Endometrial microvascular endothelial cells (primary cell): ENCODE results near the gene GHRL. TPM values are rescaled to one million over a fixed set of nuclear protein-coding genes. Genes with fewer than 3 reads are reported as not detected.
"Not testable (repeated sequence)": the region's sequence is repeated elsewhere in the genome, so short reads cannot be mapped to it uniquely, and the experiment has no call there.

Experiments
- in situ Hi-C: cut with HindIII; loops from 2 replicates; pipeline ENCODE4 v1.10.0; 2017; ENCODE audit warnings: low sequenced_read_pairs, low pct_unique_long_range_greater_than_20kb; ENCODE audit errors: inconsistent ontology term
- total RNA-seq: library from RNA; depleted of rRNA; stranded (reverse); fragments of >200 nt; gene quantifications from one replicate; pipeline ENCODE4 v1.2.3, GENCODE V29; 2015; ENCODE audit errors: inconsistent ontology term

GHRL gene
- total RNA-seq, 1 donor from 2014 or later: not detected

DNA sequence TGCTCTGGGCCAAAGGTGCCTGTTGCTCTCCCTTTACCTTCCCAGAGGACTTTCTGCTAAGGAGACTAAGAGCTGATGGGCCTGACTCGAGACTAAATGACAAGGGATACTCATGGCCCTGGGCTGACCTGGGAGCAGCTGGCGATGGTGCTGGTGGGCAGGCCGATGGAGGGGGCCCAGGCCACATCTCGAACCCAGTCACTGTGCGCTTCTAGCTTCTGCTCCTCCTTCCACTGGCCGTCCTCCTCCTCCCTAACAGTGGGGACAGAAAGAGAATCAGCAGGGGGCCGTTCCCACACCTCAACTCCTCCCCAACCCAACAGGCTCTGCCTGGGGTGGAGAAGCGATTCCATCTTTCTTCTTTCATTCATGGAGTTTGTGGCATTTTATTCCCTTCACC lies 12.2 kb upstream of the GHRL start:
- in situ Hi-C loops: no loop called here

DNA sequence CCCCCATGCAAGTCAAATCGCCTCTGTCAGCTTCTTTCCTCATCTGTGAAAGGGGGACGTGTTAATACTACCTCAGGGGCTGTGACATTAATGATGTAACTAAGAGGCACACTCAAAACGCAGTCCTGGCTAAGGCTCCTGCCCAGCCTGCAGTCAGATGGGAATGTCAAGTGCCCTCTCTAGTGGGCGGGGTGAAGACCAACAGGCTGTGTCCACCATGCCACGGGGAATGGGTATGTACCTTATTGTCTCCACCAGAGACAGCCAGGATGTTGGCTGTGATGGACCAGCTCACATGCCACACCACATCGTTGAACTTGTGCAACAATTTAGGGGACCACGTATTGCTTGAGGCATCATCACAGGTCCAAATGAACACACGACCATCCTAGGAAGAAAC lies 11.0 kb upstream of the GHRL start:
- in situ Hi-C loops: no loop called here

DNA sequence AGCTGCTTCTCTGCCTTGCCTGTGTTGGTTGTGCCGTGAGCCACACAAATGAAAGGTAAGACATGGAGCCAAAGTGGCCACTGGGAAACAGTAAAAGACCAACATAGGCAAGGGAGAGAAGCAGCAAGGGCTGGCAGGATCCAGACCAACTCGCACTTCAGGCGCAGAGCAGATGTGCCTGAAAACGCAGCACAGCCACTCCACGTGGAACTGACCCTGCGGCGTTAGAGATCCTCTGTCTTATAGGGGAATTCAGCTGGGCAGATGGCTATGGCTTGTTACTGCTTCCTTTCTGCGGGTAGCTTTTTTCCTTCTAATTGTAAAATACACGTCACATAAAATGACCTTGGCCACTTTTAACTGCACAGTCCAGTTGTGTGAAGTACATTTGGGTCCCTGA lies 10.4 kb upstream of the GHRL start:
- in situ Hi-C loops: no loop called here

DNA sequence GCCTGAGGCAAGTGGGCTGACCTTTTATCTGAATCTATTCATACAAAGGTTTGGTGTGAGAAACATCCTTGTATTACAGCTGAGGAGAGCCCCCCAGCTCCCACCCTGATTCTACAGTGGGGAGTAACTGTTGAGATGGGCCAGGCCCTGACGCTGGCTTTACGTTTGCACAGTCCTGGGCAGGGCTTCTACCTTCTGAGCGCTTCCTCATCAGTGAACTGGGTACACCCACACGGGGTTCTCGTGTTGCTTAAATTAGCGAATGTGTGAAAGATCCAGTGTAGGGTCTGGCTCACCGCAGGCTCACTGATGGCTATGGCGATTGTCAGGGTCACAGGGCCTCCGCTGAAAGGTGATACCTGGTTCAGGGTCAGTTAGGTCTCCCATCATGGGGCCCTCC lies 7.3 kb upstream of the GHRL start:
- in situ Hi-C loops: no loop called here

DNA sequence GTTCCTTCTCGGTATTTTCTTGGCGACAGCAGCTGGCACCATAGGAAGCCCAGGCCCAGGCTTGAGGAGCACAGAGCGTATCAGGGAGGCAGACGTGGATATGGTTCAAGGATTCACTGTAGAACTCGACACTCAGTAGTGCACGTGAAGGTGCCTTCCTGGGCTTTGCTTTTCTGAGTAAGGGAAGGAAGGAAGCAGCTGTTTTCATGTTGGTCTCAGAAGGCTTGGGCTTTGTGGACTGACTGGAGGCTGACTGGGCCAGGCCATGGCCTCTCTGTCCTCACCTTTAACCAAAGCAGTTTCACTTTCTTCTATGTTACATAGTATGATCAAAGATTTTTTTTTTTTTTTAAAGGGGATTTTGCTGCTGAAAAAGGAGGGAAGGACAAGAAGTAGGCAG lies 6.9 kb upstream of the GHRL start:
- in situ Hi-C loops: no loop called here

DNA sequence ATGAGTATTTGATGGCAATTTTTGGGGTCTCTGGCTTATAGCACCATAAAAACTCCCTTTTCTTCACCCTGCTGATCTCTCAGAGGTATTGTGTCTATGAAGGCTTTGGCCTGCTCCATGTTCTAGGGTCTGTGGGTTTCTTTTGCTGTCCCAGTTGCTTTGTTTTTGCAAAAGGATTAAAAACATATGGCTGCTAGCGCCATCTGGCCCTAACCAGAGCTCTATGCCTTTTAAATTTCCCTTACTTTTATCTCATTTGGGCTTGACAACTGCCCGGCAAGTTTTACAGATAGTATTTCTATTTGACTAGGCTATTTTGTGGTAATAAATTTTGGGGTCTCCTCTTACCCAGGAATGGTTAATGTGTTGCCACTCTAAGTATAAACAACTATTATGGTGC lies 6.4 kb upstream of the GHRL start:
- in situ Hi-C loops: no loop called here

DNA sequence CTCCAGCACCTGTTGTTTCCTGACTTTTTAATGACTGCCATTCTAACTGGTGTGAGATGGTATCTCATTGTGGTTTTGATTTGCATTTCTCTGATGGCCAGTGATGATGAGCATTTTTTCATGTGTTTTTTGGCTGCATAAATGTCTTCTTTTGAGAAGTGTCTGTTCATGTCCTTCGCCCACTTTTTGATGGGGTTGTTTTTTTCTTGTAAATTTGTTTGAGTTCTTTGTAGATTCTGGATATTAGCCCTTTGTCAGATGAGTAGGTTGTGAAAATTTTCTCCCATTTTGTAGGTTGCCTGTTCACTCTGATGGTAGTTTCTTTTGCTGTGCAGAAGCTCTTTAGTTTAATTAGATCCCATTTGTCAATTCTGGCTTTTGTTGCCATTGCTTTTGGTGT lies 5.3 kb upstream of the GHRL start:
- in situ Hi-C loops: not testable (repeated sequence)

DNA sequence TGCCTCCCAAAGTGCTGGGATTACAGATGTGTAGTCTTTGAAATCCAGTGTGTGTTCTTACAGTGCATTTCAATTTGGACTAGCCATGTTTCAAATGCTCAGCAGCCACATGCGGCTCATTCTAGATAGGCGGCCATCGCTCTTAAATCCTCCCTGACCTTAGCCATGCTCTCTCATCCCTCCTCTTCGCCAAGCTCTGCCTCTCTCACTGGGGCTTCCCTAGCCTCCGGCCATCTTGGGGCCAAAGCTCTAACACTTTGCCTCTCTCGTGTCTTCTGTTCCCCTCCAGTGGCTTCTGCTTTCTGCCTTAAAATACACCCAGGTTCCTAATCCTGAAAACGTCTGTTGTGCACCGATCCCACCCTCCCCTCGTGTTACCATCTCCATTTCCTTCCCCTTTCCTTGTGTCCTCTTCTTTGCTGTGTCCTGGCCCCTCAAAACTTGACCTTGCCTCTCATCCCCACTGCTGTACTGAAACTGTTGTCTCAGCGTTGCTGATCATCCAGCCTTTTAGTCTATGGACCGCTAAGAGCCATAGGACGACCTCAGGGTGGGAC lies 1.4 kb upstream of the GHRL start:
- in situ Hi-C loops: no loop called here

DNA sequence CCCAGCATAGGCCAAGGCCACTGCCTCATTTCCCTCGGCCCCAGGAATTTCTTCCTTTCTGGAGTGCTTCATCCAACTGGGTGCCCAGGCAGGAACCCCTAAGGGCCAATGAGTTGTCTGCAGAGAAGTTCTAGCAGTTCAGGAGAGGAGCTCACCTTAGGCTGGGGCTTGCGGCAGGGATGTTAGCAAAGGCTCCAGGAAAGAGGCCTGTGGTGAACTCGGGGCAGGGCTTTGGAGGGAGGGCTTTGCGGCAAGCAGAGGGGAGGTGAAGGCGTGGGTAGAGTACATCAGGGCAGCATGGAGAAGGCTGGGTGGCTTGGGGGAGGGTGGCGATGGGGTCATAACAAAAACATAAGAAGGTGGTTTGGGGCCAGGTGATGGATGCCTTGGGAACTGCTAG lies 1.1 kb downstream of the GHRL start:
- in situ Hi-C loops: no loop called here

DNA sequence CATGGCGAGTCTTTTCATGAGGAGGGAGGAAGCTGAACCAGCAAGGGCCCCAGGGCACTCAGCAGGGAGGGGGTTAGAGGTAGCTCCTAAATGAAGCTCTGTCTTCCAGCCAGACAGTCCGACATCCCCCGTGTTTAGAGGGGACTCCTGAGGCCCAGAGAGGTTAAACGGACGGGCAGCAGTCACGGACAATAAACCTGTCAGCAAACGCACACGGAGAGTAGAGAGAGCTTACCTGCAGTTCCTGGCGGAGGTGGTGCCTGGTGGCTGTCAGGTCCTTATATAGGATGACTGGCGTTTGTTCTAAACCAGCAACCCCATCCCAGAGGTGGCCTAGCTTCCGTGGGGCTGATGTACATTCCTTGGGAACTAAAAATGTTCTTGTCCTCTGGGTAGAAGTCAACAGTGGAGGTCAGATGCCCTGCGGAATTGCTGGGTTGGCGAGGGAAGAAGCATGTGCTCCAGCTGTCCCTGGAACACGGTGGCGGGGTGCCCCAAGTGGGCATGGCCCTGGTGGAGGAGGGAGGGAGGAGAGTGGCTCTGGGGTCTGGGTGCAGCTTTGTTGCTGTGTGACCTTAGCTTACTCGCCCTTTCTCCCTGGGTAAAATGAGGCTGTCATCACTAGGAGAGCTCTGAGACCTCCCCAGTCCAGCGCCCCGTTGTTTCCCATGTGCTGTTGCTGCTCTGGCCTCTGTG lies 2.1 kb downstream of the GHRL start:
- in situ Hi-C loops: no loop called here

DNA sequence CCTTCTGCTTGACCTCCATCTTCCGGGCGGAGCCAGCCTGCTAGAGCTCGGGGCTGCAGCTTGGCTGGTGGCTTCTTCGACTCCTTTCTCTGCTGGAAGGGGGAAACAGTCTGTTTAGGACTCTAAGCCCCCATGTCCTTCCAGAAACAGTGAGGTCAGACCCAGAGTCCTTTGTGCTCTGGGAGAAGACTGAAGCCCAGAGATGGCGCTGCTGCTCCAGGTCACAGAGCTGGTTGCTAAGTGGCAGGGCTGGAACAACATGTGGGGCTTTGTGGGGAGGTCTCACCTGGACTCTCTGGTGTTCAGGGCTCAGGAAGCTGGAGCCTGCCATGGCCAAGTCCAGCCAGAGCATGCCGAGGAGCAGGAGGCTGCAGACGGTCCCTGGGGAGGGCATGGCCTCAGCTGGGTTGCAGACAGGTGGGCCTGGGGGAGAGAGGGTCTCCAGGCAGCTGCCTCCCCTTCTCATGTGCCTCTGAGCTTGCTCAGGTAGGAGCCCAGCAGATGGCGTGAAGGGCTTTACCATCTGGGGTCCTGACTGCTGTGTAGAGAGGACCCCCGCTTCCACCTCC lies 2.9 kb downstream of the GHRL start:
- in situ Hi-C loops: no loop called here

DNA sequence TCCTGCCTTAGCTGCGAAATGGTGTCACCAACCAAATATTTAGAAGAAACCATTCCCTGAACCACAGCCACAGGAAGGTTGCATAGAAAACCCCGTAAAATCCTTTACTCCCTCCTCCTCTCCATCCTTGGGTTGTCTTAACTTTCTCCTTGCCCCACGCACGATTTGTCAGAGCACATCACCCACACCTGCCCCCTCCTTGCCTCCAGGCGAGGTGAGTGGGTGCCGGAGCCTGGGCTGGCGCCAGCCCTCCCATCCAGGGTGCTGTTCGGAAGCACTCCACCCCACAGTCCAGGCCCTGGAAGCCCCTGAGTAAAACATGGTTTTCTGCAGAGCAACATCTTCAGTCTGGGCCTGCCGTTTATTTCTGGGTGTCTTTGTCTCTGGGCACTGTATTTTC lies 3.7 kb downstream of the GHRL start:
- in situ Hi-C loops: no loop called here

DNA sequence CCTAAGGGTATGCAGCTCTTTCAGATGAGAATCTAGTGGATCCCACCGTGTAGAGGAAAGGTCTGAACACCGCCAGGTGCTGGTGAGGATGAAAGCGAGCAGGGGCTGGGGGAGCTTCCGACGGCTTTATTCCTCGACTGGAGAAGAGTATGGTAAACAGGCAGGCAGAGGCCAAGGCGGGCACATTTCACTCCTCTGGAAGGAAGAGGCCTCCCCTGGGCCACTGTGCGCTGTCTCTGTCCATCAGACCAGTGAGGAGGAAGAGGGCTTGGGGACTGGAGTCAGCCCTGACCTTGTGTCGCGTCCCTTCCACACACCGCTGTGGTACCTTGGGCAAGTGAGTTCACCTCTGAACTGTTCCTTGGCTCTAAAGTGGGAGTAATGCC lies 4.2 kb downstream of the GHRL start:
- in situ Hi-C loops: no loop called here

DNA sequence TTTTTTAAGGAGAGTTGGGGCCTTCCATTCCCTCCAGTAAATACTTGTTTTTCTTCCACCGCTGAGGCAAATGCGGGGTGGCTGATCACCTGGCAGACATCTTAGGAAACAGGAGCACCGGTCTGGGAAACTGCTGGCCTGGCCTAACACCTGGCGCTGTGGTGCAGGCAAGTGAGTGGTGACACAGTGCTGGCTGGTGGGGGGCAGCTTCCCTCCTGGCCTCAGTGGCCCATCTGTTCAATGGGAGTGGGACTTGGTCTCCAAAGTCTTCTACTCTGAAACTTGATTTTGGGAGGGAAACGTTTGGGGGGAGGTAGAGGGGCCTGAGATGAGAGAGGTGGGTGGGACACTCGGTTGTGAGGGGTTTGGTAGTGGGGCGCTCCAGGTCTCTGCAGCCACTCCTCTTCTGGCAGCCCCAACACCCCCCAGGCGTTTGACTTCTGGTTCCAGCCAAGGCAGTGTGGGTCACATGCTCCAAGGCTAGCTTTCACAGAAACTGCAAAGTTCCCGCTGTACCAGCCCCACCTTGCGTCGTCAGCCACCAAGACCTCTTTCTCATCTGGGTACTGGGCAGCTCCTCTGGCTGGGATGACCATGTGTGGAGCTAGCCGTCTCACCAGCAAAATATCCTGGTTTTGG lies 4.7 kb downstream of the GHRL start:
- in situ Hi-C loops: no loop called here

DNA sequence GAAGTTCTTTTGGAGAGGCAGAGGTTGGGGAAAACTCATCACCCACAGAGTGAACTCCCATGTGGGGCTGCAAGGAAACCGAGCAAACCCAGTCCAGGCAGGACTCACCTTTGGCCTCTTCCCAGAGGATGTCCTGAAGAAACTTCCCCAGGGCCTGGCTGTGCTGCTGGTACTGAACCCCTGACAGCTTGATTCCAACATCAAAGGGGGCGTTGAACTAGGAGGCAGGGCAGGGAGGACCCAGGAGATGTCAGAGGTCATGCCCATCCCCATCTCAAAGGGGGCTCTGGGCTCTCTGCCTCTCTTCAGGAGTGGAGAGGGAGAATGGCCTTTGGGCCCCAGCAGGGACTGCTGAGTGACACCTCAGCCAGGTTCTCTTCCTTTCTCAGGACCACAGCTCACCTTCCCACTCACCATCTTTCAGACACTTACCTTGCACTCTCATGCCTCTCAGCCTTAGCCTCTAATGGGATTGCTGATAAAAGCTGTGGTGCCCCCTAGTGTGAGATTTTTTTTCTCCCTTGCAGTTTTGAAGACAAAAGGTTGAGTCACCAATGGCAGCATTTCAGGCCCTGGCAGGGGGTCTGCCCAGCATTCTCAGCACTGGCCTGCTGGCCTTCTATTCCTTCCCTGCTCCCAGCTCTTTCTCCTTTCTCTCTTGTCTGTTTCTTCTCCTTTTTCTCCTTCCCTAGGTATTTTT lies 6.0 kb downstream of the GHRL start:
- in situ Hi-C loops: no loop called here

DNA sequence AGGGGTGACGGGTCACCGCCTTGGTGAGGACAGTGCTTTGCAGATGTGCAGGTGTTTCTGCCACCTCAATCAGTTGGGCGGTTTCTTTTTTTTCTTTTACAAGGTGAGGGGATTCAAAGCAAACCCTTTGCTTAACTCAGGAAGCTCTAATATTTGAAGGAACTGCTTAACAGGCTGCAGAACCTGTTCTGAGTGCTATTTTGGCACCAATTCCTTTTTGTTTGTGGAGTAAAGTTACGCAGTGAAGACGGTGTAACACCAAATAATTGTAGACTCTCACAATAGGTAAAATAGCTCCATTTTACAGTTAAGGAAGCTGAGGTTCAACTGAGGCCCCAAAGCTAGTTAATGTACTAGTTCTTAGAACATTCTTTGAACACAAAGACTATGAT lies 6.6 kb downstream of the GHRL start:
- in situ Hi-C loops: no loop called here

DNA sequence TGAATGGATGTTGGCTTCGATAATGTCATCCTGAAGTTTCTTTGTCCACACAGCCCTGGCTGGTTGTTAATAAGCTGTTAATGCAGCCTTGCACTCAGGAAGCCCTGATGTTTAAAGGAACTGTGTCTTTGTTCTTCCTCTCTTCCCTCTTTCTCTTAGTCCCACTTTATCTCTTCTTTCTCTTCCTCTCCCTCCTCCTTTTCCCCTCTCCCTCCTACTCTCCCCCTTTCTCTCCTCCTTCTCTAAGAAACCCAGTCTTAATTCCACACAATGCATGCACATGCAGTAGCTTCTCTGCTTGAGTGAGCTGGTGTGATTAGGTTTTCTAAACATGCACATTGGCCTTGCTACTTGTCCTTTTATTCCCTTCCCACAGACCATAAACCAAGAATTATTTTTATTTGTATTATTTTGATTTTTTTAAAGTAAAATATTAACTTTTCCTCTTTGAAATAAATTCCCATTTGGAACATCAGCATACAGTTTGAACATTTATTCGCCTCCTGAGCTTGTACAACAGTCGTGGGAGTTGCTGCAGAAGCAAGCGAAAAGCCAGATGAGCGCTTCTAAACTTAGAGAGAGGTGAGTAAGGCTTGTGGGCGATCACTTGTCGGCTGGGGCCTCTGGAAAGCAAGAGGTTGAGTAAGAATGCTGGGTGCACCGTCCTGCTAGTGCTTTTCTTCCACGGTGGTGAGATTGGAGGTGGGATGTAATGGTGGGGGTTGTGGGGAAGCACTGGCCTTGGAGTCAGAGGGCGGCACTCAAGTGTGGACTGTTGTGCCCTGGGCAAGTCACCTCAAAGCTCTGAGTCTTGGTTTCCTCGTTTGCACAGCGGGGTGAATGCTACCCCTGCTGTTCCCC lies 7.2 kb downstream of the GHRL start:
- in situ Hi-C loops: no loop called here

DNA sequence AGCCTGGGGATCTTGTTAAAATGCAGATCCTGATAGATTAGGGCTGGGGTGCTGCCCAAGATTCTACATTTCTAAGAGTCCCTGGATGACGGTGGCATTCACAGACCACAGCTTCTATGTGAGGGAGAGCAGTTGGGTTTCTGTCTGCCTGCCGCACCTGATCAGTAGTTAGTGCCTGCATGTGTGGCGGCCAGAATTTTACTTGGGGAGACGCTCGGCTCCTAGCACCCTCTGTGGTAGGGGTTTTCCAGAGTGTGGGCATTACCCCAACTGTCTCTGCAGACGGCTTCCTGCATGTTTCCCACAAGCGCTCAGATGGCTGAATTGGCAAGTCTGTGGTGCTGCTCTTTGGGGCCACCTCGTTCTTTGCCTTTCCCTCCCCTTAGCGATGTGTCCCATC lies 8.3 kb downstream of the GHRL start:
- in situ Hi-C loops: no loop called here

DNA sequence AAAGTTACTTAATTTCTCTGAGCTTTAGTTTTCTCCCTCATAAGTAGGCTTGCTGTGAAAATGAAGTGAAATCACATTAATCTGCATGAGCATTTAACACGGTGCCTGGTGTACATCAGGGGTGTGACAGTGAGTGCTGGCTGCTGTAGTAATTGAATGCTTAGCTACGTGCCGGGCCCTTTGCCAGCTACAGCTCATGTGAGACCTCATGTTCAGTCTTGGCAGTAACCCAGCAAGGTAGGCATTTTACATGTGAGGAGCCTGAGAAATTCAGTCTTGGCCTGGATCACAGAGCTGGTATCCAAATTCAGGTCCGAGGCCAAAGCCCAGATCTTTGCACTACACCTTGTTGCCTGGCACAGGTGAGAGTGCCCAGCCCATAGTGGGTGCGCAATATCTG lies 9.1 kb downstream of the GHRL start:
- in situ Hi-C loops: no loop called here
